HG02623 (cell line): ENCODE measurements around the gene WWOX.

Experiments
- ATAC-seq: cut with Tn5 transposase; IDR thresholded peaks from one replicate; pipeline ENCODE4 v1.9.1; 2021; ENCODE audit warnings: moderate library complexity; ENCODE audit not compliant: unreplicated experiment

Gene WWOX

GRCh38 chr16:78192734-78193488 lies 93.5 kb downstream of the WWOX start:
- no peak for ATAC-seq

DNA sequence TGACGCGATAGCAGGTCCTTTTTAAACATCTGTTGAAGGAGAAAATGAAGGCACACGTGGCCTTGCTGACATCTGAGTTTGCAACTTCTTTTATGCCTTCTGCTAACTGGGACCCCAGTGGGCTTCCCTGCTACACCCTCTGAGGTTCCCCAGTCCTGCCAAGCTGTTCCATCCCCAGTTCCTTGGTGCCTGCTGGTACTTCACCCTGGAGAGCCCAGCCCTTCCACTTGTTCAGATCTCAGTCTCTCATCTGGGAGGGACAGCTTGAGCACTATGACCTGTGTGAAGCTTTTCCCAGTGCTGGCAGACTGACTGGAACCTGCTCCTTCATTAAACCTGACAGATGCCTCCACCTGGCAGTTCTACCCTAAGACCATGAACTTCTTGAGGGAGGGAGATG lies 95.5 kb downstream of the WWOX start:
- no peak for ATAC-seq

DNA sequence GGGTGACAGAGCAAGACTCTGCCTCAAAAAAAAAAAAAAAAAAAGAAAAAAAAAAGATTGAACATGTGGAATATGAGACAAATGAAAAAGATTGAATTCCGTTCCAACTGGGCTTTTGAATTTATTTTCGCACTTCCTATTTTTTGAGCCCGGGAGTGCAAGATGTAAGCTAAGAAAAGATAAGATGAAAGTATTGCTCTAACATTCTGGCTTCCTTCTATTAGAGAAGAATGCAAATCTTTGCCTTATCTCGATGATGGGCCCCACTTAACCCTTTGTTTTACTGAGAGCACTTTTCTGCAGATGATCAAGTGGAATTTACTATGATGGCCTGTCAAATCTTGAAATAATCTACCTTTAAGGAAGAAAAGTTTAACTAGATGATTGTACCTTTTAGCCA lies 96.3 kb downstream of the WWOX start:
- ATAC-seq: no peak

- no peak for ATAC-seq
Measured at GRCh38 chr16:78196502-78196901, 97.0 kb downstream of the WWOX start.

- ATAC-seq: no peak
Measured at GRCh38 chr16:78198288-78198687, 98.8 kb downstream of the WWOX start.

DNA sequence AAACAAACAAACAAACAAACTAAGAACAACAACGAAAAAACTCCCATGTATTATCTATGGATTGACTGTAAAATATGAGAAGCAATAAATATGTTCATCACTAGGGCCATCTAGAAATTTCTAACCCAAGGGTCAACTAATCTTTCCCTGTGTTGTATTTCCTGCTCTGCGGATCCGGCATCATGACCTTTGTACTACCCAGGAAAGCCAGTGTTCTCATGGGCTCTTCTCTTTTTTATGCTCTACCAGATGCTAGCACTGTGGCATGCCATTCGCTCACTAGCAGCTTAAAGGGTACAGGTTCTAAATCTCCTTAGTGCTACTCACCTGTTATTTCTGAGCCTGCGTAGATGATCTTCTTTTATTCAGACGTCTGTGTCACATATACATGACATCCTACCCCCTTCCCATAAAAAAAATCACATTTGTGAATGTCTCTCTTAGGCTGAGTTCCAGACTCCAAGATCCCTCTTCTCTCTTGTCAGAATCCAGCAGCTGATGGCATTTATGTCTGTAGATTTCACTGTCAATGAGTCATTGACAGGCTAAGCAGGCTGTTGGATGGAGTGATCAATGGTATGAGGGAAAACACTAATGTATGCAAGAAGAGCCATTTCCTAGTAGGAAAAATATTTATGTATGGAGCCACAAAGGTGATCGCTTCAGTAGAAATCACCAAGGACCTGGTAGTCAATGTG lies 100.0 kb downstream of the WWOX start:
- ATAC-seq: no peak

DNA sequence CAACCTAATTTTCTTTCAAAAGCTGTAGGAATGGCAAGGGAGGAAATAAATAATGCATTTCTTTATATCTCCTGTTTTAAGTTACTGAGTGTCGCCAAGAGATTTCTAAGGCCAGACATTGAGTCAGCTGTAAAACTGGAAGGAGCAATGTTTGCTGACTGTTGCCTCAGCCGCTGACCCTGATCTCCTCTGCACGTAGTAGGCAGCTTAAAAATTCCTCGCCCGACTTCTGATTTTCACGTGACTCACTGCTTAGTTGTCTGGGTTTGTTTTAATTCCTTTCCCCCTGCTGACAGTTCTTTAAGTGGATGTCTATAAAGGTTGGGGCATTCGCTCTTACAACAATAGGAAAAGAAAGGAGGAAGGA lies 100.6 kb downstream of the WWOX start:
- no peak for ATAC-seq

DNA sequence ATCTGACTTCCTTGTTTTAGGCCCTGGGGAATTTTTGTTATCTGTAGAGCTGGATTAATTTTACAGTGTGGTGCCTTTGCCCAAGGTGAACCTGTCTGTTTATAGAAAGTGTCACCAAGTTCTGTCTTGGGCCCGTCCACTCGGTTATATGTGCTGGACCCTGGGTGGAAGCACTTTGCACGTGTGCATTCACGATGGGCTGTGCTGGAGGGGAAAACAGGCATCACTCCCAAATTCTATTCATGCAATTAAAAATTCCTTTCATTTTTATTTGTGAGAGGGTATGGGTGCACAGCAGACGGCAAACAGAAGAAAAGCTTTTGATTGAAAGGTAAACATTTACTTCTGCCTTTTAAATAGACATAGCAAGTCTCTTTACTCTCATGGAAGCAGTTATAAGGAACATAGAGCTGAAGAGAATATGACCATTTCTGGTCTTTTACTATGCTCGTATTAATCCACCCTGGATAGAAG lies 101.2 kb downstream of the WWOX start:
- no peak for ATAC-seq

GRCh38 chr16:78205506-78205905 lies 106.1 kb downstream of the WWOX start:
- ATAC-seq: no peak

GRCh38 chr16:78206623-78207223 lies 107.3 kb downstream of the WWOX start:
- no peak for ATAC-seq

GRCh38 chr16:78209951-78210661 lies 110.7 kb downstream of the WWOX start:
- no peak for ATAC-seq

- ATAC-seq: no peak
Measured at GRCh38 chr16:78211020-78211599, 111.7 kb downstream of the WWOX start.

GRCh38 chr16:78211946-78212345 lies 112.5 kb downstream of the WWOX start:
- ATAC-seq: no peak

DNA sequence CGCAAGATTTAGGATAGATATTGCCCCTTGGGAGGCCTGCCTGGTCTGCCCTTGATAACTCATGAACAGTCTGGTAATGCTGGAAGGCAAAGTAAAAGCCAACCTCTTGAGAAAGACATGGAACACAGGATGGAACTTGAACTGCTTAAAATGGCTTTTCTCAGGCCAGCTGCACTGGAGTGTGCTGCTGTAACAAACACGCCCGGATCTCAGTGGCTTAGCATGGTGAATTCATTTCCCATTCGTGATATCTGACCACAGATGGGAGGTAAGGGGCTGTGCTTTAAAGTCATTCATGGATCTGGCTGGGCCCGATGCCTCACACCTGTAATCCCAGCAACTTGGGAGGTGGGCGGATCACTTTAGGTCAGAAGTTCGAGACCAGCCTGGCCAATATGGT lies 113.2 kb downstream of the WWOX start:
- no peak for ATAC-seq

DNA sequence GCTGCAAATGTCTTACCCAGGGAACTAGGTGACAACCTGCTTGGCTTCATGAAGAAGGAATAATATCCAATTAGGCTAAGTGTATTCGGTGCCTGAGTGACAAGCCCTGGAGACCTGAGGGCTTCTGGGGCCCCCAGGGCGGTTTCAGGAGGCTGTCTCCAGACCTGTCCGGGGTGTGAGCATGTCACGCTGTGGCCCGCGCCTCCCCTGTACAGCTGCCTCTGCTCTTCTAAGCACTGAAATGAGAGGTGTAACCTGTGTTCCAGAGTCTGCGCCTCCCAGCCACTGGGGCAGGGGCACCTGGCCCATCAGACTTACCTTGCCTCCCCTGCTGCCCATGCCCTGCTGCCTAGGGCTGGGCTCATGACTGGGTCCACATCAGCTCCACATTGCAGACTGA lies 114.3 kb downstream of the WWOX start:
- no peak for ATAC-seq

DNA sequence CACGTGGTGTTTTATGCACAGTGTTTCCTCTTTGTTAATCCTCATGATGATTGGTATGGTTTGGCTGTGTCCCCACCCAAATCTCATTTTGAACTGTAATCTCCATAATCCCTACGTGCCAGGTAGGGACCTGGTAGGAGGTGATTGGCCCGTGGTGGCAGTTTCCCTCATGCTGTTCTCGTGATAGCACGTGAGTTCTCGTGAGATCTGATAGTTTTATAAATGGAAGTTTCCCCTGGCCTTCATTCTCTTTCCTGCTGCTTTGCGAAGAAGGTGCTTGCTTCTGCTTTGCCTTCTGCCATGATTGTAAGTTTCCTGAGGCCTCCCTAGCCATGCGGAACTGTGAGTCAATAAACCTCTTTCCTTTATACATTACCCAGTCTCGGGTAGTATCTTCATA lies 115.8 kb downstream of the WWOX start:
- no peak for ATAC-seq

DNA sequence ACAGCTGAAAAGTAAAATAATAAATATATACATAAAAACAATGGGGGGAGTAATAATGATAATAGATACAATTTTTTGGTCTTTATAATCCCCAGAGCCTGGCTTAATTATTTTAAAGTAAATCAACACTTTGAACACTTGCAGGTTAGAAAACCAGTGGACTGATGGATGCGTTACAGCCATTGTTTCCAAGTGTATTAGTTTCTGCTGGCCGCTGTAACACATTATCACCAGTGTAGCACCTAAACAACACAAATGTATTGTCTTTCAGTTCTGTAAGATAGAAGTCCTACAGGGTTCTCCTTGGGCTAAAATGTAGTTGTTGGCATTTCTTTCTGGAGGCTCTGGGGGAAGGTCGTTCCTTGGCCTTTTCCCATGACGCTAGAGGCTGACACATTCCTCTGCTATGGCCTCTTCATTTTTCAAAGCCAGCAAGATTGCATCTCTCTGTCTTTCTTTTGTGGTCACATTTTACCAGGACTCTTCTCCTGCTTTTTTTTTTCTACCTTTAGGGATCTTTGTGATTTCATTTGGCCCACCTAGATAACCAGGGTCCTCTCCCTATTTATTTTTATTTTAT lies 116.8 kb downstream of the WWOX start:
- ATAC-seq: no peak

DNA sequence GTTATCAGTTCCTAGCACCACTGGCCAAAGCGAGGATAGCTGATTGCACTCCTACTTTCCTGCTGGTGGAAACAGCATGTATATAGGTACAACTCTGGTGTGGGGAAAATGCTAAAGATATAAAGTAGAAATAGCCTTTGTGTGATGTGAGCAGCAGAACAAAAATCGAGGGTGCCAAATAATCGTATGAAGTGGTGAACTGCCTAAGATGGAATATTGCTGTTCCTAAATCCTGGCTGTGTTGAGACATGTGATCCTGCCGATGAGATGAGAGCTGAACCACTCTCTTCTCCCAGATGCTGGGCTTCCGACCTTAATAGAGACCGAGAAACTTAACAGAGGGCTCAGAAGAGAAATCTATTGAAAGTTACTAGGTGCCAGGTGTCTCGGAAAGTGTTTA lies 117.8 kb downstream of the WWOX start:
- ATAC-seq: no peak

GRCh38 chr16:78218279-78218678 lies 118.8 kb downstream of the WWOX start:
- no peak for ATAC-seq

- ATAC-seq: no peak
Measured at GRCh38 chr16:78218856-78219651, 119.6 kb downstream of the WWOX start.
